HepG2 (cell line): ENCODE results near the gene PTGDS. TPM values are rescaled to one million over a fixed set of nuclear protein-coding genes. Genes with fewer than 3 reads are reported as not detected.
A peak's percentile ranks its signal among the peaks of the same experiment; 100 is the strongest.

Experiments
- FOXC1 ChIP-seq: sonication (generic); formaldehyde crosslinking; IDR thresholded peaks from 2 replicates; pipeline ENCODE4 v1.8.0; 2022; ENCODE audit warnings: mild to moderate bottlenecking, missing genetic modification reagents, borderline replicate concordance
- GPN1 ChIP-seq: sonication (generic); formaldehyde crosslinking; IDR thresholded peaks from 2 replicates; pipeline ENCODE4 v1.5.1; 2020; ENCODE audit warnings: missing genetic modification reagents, borderline replicate concordance
- HNRNPLL ChIP-seq: fragments of 200-400 bp; formaldehyde crosslinking; IDR thresholded peaks from 2 replicates; pipeline ENCODE4 v1.6.1; 2017; ENCODE audit warnings: mild to moderate bottlenecking, low read depth, low read length; ENCODE audit not compliant: poor library complexity, severe bottlenecking
- KDM3A ChIP-seq: IDR thresholded peaks from 2 replicates; pipeline ENCODE4 v1.6.1; 2018; ENCODE audit warnings: low read depth, missing compliant biosample characterization
- KLF6 ChIP-seq: IDR thresholded peaks from 2 replicates; pipeline ENCODE4 v1.8.0; 2016; ENCODE audit warnings: missing biosample characterization, missing genetic modification reagents
- KMT2A ChIP-seq: sonication (generic); formaldehyde crosslinking; IDR thresholded peaks from 2 replicates; pipeline ENCODE4 v1.4.0; 2020; ENCODE audit warnings: missing genetic modification reagents
- MEIS2 ChIP-seq: sonication (generic); formaldehyde crosslinking; IDR thresholded peaks from 2 replicates; pipeline ENCODE4 v1.9.0; 2021; ENCODE audit warnings: mild to moderate bottlenecking, missing genetic modification reagents
- MLXIP ChIP-seq: sonication (generic); formaldehyde crosslinking; IDR thresholded peaks from 2 replicates; pipeline ENCODE4 v1.9.0; 2021; ENCODE audit warnings: missing genetic modification reagents, borderline replicate concordance
- MYPOP ChIP-seq: sonication (generic); formaldehyde crosslinking; IDR thresholded peaks from 2 replicates; pipeline ENCODE4 v1.8.1; 2023; ENCODE audit warnings: mild to moderate bottlenecking, moderate library complexity, missing genetic modification reagents
- PHF8 ChIP-seq: sonication (generic); formaldehyde crosslinking; IDR thresholded peaks from 2 replicates; pipeline ENCODE4 v1.5.0; 2020; ENCODE audit warnings: missing genetic modification reagents
- PRMT3 ChIP-seq: sonication (generic); formaldehyde crosslinking; IDR thresholded peaks from 2 replicates; pipeline ENCODE4 v1.8.1; 2022; ENCODE audit warnings: low read depth, mild to moderate bottlenecking, moderate library complexity, missing genetic modification reagents, borderline replicate concordance
- REPIN1 ChIP-seq: sonication (generic); formaldehyde crosslinking; IDR thresholded peaks from 2 replicates; pipeline ENCODE4 v1.8.0; 2022; ENCODE audit warnings: missing genetic modification reagents, low read depth, mild to moderate bottlenecking, borderline replicate concordance
- SIN3B ChIP-seq: fragments of 150-350 bp; IDR thresholded peaks from 2 replicates; pipeline ENCODE4 v1.6.1; 2014; ENCODE audit warnings: low read length
- TCF12 ChIP-seq, 2 experiments: fragments of 450-650 bp in 1 of 2; sonication (generic) in 1 of 2; formaldehyde crosslinking in 1 of 2; IDR thresholded peaks; 2 replicates each; pipeline versions ENCODE4 v1.6.1 to v1.8.0; 2017 to 2022; ENCODE audit warnings: antibody characterized with exemption in 1 of 2, mild to moderate bottlenecking in 1 of 2, missing genetic modification reagents in 1 of 2, moderate library complexity in 1 of 2
- ZBTB44 ChIP-seq: sonication (generic); formaldehyde crosslinking; IDR thresholded peaks from 2 replicates; pipeline ENCODE4 v1.4.0; 2020; ENCODE audit warnings: missing genetic modification reagents
- ZNF138 ChIP-seq: sonication (generic); formaldehyde crosslinking; IDR thresholded peaks from 2 replicates; pipeline ENCODE4 v1.5.0; 2020; ENCODE audit warnings: mild to moderate bottlenecking, low read depth, missing genetic modification reagents
- ZNF143 ChIP-seq: sonication (generic); formaldehyde crosslinking; IDR thresholded peaks from 2 replicates; pipeline ENCODE4 v1.4.0; 2020; ENCODE audit warnings: missing genetic modification reagents
- ZNF766 ChIP-seq: sonication (generic); formaldehyde crosslinking; IDR thresholded peaks from 2 replicates; pipeline ENCODE4 v1.5.0; 2020; ENCODE audit warnings: missing genetic modification reagents, borderline replicate concordance
- polyA plus RNA-seq, 8 experiments: library from polyadenylated mRNA; depleted of rRNA in 3 of 8; stranded (reverse) in 7 of 8; unstranded in 1 of 8; fragments of >200 nt; fragmentation: Illumina TruSeq in 4 of 8; extraction: Trizol in 4 of 8; gene quantifications; 2 replicates each; pipeline versions ENCODE4 v1.2.1 to v1.2.3, GENCODE V29; 2011 to 2016; ENCODE audit warnings: low read depth in 4 of 8, missing spikeins in 1 of 8, mixed read lengths in 1 of 8; ENCODE audit not compliant: insufficient read depth in 1 of 8
- total RNA-seq, 5 experiments: library from RNA; depleted of rRNA; stranded (reverse); fragments of >200 nt; fragmentation: Illumina TruSeq; extraction: Trizol; gene quantifications; 2 replicates each; pipeline ENCODE4 v1.2.3, GENCODE V29; 2016; ENCODE audit warnings: low read depth in 1 of 5
- TF ChIP-seq, protein P1 (sequence below): sonication (generic); formaldehyde crosslinking; IDR thresholded peaks from 2 replicates; pipeline ENCODE4 v1.4.0; 2020; ENCODE audit warnings: missing genetic modification reagents
- TF ChIP-seq, protein P2 (sequence below): IDR thresholded peaks from 2 replicates; pipeline ENCODE4 v1.6.1; 2012; ENCODE audit warnings: inconsistent platforms

The PTGDS gene
- total and polyA plus RNA-seq, 2 of the 13 experiments (the other 11 are each of a cell fraction or from before 2014, with no cell fraction given): 0.33 to 0.50 TPM

DNA sequence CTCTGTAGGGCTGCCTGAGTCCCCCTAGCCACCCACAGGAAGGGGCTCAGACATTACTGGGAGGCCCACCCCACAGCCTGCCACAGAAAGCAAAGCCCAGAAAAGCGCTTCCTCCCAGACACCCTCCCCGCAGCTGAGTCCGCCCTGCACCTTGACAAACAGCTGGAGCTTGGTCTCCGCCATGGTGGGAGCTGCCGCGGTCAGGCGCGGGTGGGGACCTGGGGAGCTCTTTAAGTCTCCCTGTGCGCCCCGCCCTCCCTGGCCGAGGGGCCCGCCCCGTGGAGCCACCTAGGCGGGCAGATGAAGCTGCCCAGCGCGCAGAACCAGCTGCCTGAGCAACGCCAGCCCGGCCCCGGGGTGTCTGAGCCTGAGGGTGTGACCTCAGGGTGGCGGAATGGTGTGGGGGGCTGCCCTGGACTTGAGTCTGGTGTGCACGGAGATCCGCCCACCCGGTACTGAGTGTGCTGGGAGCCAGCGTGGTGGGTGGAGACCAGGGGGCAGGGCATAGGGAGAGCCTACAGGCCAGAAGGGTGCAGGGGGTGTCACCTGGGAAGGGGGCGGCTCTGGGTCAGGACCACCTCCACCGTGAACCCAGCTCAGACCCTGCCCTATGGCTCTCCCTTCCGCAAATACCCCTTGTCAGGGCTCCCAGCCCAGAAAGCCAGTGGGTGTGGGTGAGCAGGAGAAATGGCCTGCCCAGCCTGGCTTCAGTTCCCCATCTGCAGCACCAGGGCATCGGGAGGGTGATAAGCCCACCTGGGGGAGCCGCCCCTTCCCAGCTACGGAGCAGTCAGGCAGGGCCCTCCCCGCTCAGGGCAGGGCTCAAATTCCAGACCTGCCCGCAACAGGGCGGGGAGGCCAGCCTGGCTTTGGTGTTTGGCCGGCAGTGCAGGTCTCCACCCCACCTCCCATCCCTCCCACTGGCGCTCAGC, 19.3 kb downstream of the PTGDS start, which contains the start of gene CLIC3 (continued):
- TF ChIP-seq ZBTB44 (CRISPR knock-in tag): no peak
- no peak for TF ChIP-seq GPN1 (CRISPR knock-in tag)
- no peak for TF ChIP-seq FOXC1 (CRISPR knock-in tag)
- TF ChIP-seq REPIN1: no peak
- TF ChIP-seq, protein P1, sequence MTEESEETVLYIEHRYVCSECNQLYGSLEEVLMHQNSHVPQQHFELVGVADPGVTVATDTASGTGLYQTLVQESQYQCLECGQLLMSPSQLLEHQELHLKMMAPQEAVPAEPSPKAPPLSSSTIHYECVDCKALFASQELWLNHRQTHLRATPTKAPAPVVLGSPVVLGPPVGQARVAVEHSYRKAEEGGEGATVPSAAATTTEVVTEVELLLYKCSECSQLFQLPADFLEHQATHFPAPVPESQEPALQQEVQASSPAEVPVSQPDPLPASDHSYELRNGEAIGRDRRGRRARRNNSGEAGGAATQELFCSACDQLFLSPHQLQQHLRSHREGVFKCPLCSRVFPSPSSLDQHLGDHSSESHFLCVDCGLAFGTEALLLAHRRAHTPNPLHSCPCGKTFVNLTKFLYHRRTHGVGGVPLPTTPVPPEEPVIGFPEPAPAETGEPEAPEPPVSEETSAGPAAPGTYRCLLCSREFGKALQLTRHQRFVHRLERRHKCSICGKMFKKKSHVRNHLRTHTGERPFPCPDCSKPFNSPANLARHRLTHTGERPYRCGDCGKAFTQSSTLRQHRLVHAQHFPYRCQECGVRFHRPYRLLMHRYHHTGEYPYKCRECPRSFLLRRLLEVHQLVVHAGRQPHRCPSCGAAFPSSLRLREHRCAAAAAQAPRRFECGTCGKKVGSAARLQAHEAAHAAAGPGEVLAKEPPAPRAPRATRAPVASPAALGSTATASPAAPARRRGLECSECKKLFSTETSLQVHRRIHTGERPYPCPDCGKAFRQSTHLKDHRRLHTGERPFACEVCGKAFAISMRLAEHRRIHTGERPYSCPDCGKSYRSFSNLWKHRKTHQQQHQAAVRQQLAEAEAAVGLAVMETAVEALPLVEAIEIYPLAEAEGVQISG (CRISPR knock-in tag): no peak; the same call in 1 of the 2 replicates
- TF ChIP-seq ZNF138 (CRISPR knock-in tag): no peak
- peak; percentile 67; the same call in 1 of the 2 replicates for TF ChIP-seq MYPOP (CRISPR knock-in tag)
- TF ChIP-seq KMT2A (CRISPR knock-in tag): 0 out of 2 replicates have a peak, but pooled peaks have one; percentile 14
- no peak for TF ChIP-seq MEIS2 (CRISPR knock-in tag)
- no peak for TF ChIP-seq ZNF766
- peak; percentile 42 for TF ChIP-seq HNRNPLL
- TF ChIP-seq TCF12 (IDR thresholded peaks at IDR 0.05): no peak
- TF ChIP-seq TCF12 (CRISPR knock-in tag; IDR thresholded peaks at IDR 0.05): peak; percentile 28; the same call in 1 of the 2 replicates
- TF ChIP-seq, protein P2, sequence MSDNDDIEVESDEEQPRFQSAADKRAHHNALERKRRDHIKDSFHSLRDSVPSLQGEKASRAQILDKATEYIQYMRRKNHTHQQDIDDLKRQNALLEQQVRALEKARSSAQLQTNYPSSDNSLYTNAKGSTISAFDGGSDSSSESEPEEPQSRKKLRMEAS: 0 out of 2 replicates have a peak, but pooled peaks have one; percentile 28
- TF ChIP-seq PRMT3: no peak
- TF ChIP-seq KLF6 (CRISPR knock-in tag): no peak
- TF ChIP-seq PHF8 (CRISPR knock-in tag): no peak
- TF ChIP-seq KDM3A (CRISPR knock-in tag): no peak
- TF ChIP-seq ZNF143 (CRISPR knock-in tag): no peak
- TF ChIP-seq SIN3B: no peak
- no peak for TF ChIP-seq MLXIP (CRISPR knock-in tag)
